Pancreas (tissue), 10 donors: Measurements from ENCODE around the gene PAX6. TPM values are rescaled to one million over a fixed set of nuclear protein-coding genes. Genes with fewer than 3 reads are reported as not detected.

Experiments used
- ATAC-seq, 4 donors: fragments of 200-7000 bp; cut with Tn5 transposase; one replicate each; pipeline versions ENCODE4 v1.8.0 to v1.9.1; 2020; ENCODE audit warnings: mild to moderate bottlenecking in 4 of 4, moderate library complexity in 4 of 4
- DNase-seq, 6 donors: peaks; one replicate each; pipeline ENCODE4 v3.0.0-alpha.2; 2020
- FAIRE-seq: peaks from 2 replicates; lab custom pipeline; 2012; peaks lifted over from hg19 to GRCh38; lab: Jason Lieb, UNC
- H3K27ac ChIP-seq, 4 donors: fragments of 200-600 bp; sonication (generic); 1 replicate in 3 of 4; 2 replicates in 1 of 4; pipeline versions ENCODE4 v1.5.0 to v1.8.0; 2020
- H3K27me3 ChIP-seq, 4 donors: fragments of 200-600 bp; one replicate each; pipeline ENCODE4 v1.8.0; 2021
- H3K36me3 ChIP-seq, 3 donors: fragments of 200-600 bp; sonication (generic) in 1 of 3; one replicate each; pipeline versions ENCODE4 v1.5.0 to v1.8.0; 2020 to 2021
- H3K4me1 ChIP-seq, 3 donors: fragments of 200-600 bp; one replicate each; pipeline ENCODE4 v1.8.0; 2021
- H3K4me3 ChIP-seq, 4 donors: fragments of 200-600 bp; sonication (generic) in 2 of 4; one replicate each; pipeline versions ENCODE4 v1.5.0 to v1.8.0; 2020 to 2021
- H3K9me3 ChIP-seq, 4 donors: fragments of 200-600 bp; one replicate each; pipeline ENCODE4 v1.8.0; 2021
- WGBS, 2 donors: extraction: QIAGEN DNeasy Blood & Tissue Kit; methylation state at CpG; one replicate each; pipeline ENCODE4 v1.1.7; 2013; 5-methylcytosine and 5-hydroxymethylcytosine counted together
- intact Hi-C, 3 donors: fragments of 100-400 bp; cut with DNase I; formaldehyde crosslinking; loops; one replicate each; pipeline versions ENCODE4 v1.11.1 to v1.14.2; 2022
- polyA plus RNA-seq, 2 donors: library from polyadenylated mRNA; stranded (reverse); fragments of 200-250 nt; gene quantifications; one replicate each; pipeline ENCODE4 v1.2.3, GENCODE V29; 2013
- total RNA-seq, 6 donors: library from RNA; stranded (reverse); fragmentation: NEBNext Ultra II Directional in 4 of 6; extraction: Animal tissue kit (Norgen Biotek cat#: 25700) in 4 of 6; gene quantifications; one replicate each; pipeline versions ENCODE4 v1.2.1 to v1.2.4, GENCODE V29; 2021 to 2023
- TF ChIP-seq, protein P1 (sequence below), 4 donors: fragments of 200-600 bp; sonication (generic) in 3 of 4; IDR thresholded peaks; one replicate each; pipeline versions ENCODE4 v1.5.0 to v1.8.0; 2021; ENCODE audit warnings: antibody characterized with exemption in 4 of 4
- donor health status: healthy with polysubstance abuse.
- donor health status: DM: no; HTN: no; CAD: no; lungs with moderate emphysema.
- donor health status: DM: no; HTN: no; CAD: no.
- donor health status: control.
- donor health status: control.
- donor health status: Bipolar disorder and iron deficiency.
- donor health status: DM: yes; HTN: yes; CAD: no.
- donor health status: DM: no; HTN: no; CAD: no.
- donor health status: DM: no; HTN: no; CAD: no.
- donor health status: DM: yes; HTN: yes; CAD: no.

The PAX6 gene
- total and polyA plus RNA-seq, 8 donors: 2.0 to 75.0 (median 9.3) TPM

DNA sequence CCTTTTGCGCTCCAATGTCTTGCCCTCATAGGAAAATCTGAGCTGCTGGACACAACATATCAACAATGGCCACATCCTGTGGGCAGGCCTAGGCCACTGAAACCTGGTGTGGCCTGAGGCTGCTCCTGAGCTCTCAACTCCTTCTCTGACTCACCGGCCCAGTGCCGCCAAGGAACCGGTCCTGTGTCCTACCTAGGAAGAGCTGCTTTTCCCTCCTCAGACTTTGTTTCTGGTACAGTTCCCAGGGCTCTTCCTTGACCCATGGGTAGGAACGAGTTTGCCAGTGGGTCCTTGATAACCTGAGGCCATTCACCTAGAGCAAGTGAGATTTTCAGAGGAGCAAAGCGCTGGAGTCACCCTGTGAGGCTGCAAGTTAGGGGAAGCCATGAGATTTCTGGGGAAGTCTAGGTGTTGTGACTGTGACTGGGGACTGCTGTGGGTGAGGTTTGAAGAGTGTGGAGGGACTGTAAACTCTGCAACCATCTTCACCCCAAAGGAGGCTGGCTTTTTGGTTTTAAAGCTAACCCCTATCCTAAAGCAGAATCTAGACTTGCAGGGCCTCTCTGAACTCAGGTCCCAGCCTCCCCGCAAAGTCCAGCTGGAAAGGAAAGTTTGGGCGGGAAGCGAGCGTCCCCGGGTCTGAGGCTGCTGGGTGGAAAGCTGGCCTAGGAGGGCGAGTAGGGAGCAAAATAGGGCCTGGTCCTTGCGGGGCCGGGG, 12.0 kb upstream of the PAX6 start:
- no peak for FAIRE-seq

DNA sequence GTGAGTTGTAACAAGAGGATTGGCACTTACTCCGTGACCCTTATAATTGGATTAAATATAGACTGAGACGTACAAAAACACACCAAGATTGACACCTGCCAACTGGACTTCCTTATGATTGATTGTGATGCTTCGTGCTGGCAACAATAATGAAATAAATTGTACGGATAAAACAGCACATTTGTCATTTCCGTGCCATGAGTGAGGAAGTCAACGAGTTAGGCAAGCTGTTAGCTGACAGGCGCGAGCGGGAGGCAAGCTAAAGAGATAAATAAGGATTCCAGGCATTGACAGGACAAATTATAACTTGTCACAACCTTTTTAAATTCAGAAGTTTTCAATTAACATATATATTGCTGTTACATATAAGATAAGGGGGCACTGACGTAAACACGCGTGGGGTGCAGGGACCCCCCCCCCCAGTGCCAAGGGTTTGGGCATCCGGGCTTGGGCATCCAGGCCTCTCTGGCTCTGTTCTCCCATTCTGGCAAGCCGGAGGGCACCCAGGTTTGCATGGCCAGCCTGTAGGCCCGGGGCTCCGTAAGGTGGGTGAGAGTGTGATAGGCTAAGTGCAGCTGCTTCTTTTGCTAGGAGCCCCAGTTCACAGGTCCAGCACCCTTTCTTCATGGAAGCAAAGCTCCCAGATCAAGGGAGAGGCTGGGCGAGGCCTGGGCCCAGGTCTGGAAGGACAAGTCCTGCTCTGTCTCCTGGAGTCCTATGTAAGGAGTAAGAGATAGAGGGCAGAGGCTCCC, 11.2 kb upstream of the PAX6 start:
- no peak overlapping the region for H3K4me3 ChIP-seq
- H3K27me3 ChIP-seq: peaks cover 4 to 75% (median 18%) of the 10 kb centered on the region in 4 donors
- no peak overlapping the region for H3K27ac ChIP-seq
- H3K36me3 ChIP-seq: no peaks in the 10 kb centered on the region
- H3K4me1 ChIP-seq: peaks cover 0 to 7% (median 2%) of the 10 kb centered on the region in 3 donors
- 55 to 56% methylated on average over 17 of the region's 17 CpGs for WGBS, 2 donors
- TF ChIP-seq, protein P1, sequence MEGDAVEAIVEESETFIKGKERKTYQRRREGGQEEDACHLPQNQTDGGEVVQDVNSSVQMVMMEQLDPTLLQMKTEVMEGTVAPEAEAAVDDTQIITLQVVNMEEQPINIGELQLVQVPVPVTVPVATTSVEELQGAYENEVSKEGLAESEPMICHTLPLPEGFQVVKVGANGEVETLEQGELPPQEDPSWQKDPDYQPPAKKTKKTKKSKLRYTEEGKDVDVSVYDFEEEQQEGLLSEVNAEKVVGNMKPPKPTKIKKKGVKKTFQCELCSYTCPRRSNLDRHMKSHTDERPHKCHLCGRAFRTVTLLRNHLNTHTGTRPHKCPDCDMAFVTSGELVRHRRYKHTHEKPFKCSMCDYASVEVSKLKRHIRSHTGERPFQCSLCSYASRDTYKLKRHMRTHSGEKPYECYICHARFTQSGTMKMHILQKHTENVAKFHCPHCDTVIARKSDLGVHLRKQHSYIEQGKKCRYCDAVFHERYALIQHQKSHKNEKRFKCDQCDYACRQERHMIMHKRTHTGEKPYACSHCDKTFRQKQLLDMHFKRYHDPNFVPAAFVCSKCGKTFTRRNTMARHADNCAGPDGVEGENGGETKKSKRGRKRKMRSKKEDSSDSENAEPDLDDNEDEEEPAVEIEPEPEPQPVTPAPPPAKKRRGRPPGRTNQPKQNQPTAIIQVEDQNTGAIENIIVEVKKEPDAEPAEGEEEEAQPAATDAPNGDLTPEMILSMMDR (IDR thresholded peaks at IDR 0.05): no peak
- intact Hi-C loops: no loop called here
- DNase-seq: no peak
- no peak for ATAC-seq
- FAIRE-seq: no peak
- no peaks in the 10 kb centered on the region for H3K9me3 ChIP-seq

More for the DNA sequence above, 12.0 kb upstream of the PAX6 start:
- Histone ChIP-seq H3K27me3 (peaks cover 4 to 75% (median 18%) of the 10 kb centered on the region in 4 donors), H3K4me3 (no peak overlapping the region), H3K9me3 (no peaks in the 10 kb centered on the region), H3K36me3 (no peaks in the 10 kb centered on the region), H3K27ac (no peak overlapping the region), H3K4me1 (no peaks in the 10 kb centered on the region)
- DNase-seq (no peak), ATAC-seq (no peak)
- intact Hi-C loops: no loop called here
- TF ChIP-seq, protein P1 (IDR thresholded peaks at IDR 0.05): no peak
- 58 to 68% methylated on average over 14 of the region's 14 CpGs for WGBS, 2 donors

DNA sequence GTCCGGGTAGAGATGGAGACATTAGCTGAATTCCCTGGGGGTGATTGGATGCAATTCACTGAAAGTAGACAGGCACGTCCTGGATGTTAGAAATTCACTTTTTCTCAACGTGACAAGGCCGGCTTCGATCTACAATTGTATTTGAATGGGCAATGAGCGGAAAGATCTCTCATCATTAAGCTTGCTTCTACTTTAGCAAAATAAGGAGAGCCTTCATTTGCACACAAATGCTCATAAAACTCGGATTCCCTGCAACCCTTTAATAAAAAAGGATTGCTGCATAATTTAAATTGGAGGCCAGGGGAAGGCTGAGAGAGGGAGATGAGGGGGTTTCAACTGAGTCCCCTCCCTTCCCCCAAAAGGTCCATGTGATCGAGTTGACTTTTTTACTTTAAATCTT, 10.6 kb upstream of the PAX6 start:
- TF ChIP-seq, protein P1 (IDR thresholded peaks at IDR 0.05): no peak
- 26% methylated on average over 8 of the region's 8 CpGs for WGBS, 2 donors
- DNase-seq (no peak), FAIRE-seq (no peak), ATAC-seq (no peak)
- Histone ChIP-seq H3K27ac (no peak overlapping the region), H3K9me3 (no peaks in the 10 kb centered on the region), H3K36me3 (no peaks in the 10 kb centered on the region), H3K27me3 (peaks cover under 1 to 76% (median 18%) of the 10 kb centered on the region in 4 donors), H3K4me3 (no peak overlapping the region), H3K4me1 (peaks cover 0 to 13% (median 7%) of the 10 kb centered on the region in 3 donors)
- intact Hi-C loops: no loop called here

DNA sequence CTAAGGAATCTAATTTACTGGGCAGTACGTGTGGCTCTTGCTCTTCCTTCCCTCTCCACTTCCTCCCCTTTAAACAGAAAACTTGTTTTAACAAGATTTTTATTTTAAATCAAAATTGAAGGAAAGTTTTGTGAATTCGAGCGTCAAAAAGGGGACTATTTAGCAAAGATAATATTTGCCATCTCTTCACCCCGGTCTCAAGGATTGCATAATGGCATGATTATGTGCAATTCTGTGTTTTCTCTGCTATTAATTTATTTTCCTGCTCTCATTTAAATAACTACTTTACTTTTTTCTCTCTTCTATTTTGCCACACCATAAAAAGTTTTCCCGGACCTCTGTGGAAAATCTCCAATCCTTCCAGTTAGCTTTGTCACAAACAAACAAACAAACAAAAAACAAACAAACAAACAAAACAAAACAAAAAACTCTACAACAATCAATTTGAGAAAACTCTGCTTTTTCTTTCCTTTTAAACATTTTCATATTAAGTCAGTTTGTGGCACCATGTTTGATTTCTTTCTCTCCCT, 10.2 kb upstream of the PAX6 start:
- ATAC-seq: no peak
- DNase-seq: no peak
- H3K4me1 ChIP-seq: peaks cover 4 to 17% (median 10%) of the 10 kb centered on the region in 3 donors
- no peaks in the 10 kb centered on the region for H3K36me3 ChIP-seq
- peaks cover 0 to 76% (median 18%) of the 10 kb centered on the region in 4 donors for H3K27me3 ChIP-seq
- no peaks in the 10 kb centered on the region for H3K9me3 ChIP-seq
- no peak overlapping the region for H3K4me3 ChIP-seq
- no peak for FAIRE-seq
- no peak overlapping the region for H3K27ac ChIP-seq
- intact Hi-C loops: no loop called here
- WGBS, 2 donors: 13 to 20% methylated on average over 5 of the region's 5 CpGs
- TF ChIP-seq, protein P1 (IDR thresholded peaks at IDR 0.05): no peak
